Aortic smooth muscle cell (primary cell): ENCODE results near the gene CSTPP1. TPM values are rescaled to one million over a fixed set of nuclear protein-coding genes. Genes with fewer than 3 reads are reported as not detected.

ENCODE experiments used
- total RNA-seq: library from RNA; depleted of rRNA; stranded (reverse); fragments of >200 nt; gene quantifications from 2 replicates; pipeline ENCODE4 v1.2.3, GENCODE V29; 2014

The CSTPP1 gene, protein sequence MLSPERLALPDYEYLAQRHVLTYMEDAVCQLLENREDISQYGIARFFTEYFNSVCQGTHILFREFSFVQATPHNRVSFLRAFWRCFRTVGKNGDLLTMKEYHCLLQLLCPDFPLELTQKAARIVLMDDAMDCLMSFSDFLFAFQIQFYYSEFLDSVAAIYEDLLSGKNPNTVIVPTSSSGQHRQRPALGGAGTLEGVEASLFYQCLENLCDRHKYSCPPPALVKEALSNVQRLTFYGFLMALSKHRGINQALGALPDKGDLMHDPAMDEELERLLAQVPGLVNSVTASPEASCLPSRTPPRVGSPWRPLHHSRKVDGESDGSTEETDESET
- total RNA-seq = 14.4 and 15.7 TPM in 2 replicates

DNA sequence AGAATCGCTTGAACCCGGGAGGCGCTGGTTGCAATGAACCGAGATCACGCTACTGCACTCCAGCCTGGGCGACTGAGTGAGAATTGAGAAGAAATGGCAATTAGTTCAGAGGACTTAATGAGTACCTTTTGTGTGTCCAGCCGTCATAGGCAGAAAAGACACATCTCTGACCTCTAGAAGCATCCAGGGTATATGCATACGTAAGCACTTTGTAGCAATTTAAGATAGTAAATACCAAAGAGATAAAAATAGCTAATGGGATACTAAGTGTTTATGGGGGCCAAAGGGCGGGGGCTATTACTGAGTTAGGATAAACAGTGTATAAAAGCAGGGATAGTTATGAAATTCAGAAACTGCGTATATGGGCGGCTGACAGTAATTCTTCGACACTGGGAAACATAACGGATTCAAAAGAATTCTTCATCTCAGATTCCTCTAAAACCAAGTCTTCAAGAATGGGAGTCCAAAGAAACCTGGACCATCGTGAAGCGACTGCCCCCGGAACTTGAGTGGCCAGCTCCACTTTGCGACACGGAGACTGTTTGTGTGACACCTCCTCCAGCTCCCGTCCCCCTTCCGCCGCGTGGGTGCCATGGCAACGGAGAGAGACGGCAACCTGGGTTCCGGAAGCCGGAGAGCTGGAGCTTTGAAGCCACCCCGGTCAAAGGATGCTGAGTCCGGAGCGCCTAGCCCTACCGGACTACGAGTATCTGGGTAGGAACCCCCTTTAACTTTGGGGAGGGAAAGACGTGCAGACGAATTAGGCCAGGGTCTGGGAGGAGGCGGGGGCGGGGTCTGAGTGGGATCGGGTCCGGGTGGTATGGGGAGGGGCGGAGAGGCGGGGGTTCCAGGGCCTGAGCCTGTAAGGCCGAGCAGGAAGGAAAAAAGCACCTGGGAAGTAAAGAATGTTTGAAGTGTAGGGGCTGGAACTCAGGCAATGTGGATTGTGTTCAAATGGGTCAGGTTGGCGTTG is at the start of gene CSTPP1:
Gene CSTPP1, plus strand, starts transcription at position 624 of the 973 bp plus-strand sequence. Its CDS starts 45 bp downstream, at position 669.

DNA sequence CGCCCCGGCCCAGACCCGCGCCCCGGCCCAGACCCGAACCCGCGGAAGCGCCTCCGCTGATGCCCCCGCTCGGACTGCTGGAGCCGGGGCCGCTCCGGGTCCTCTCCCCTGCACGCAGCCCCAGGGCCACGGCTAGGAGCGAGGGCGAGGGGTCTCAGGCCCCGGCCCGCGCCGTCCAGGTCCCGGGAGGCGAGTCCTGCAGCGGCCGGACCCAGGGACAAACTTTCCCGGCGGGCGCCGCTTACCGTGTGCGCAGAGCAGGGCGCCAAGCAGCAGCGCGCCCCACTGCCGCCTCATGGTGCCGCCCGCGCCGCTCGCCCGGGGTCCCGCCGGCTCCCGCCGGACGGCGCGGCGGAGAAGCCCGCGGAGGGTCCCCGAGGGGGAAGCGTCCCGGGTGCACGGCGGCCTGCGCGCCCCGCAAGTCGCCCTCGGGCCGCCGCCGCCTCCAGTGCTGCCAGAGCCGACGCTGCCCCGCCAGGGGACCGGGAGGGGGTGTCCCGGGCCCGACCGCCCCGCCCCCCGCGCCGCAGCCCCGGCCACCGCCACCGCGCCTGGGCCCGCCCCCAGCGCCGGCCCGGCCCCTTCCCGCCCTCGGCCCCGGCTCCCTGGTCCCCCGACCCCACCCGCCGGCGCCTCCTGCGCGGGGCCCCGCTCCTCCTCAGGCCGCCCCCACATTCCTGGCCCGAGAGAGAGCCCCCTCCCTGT is 18.3 kb upstream of the CSTPP1 start, which contains the start of gene LRP4:
Gene LRP4, minus strand, starts transcription at position 468 of the 705 bp plus-strand sequence. Its CDS starts 171 bp downstream, at position 297.

DNA sequence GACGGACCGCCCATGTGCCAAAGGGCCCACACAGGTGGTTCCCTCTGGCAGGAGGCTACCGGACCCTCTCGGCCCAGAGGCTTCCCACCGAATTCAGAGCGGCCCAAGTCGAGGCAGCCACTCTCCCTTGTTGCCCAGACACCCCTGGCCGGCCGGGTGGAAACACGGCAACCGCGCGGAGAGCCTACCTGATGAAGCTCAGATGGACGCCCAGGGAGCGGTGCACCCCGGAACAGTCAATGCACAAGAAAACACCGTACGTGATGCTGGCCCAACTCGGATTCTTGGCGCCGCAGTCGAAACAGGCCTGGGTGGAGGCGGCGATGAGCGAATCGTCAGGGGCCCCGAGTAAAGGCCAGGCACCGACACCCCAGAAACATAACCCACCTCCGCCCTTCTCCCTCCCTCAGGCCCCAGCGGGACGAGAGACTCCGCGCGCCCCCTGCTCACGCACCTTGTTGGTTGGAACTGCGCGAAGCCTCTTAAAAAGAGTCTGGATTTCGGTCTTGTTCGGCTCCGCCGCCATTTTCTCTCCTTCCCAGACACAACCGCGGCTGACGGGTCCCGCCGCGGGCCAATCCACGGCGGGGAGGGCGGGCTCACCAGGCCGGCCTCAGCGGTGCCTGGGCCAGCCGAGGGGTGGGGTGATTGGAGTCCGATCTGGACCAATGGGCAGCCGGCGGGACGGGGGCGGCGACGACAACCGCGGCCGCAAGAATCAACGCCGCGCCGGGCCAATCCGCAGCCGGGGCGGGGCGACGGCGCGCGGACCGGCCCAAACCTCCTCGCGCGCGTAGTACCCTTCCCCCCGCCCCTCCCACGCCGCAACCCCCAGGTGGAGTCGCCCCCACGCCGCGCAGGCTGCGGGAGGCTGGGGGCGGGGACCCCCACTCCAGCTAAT is 240.0 kb downstream of the CSTPP1 start, which contains the start of gene ARFGAP2:
Gene ARFGAP2, minus strand, starts transcription at position 552 of the 901 bp plus-strand sequence. Its CDS starts 26 bp downstream, at position 526.

DNA sequence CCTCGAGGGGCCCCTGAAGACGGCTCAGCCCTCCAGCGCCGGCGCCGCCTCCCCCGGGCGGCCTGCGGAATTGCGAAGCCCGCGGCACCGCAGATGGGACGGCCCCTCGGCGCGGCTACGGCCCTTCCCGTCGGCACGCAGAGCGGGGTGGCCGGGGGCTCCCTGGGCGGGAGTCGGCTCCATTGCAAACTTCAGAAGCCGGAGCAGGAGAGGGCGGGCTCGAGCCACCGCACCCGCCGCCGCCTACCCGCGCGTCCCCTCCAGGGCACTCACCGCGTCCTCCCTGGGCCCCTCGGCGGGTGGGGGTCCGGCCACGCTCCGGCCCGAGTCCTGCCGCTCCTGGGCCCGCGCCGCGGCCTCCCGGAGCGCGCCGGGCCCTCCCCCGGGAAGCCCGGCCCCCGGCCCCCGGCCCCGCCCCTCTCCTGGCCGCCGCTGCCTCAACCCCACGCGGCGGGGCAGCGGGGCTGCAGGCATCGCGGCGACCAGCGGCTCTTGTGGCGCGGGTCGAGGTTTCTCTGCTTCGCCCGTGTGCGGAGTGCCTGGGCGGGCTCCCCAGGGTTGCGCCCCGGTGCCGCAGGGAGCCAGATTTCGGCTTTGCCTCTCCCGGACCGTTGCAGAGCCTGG is 249.6 kb downstream of the CSTPP1 start, which contains the start of gene PACSIN3:
Gene PACSIN3, minus strand, starts transcription at position 359 of the 624 bp plus-strand sequence. CDS start 3,707 bp downstream, outside the sequence.

Other genes starting within 250 kb of the CSTPP1 start
- gene ARHGAP1, start 236.1 kb upstream of the CSTPP1 start, total RNA-seq = 40.6 and 49.9 TPM in 2 replicates
- 5.0 and 6.0 TPM in 2 replicates for gene ZNF408, start 235.7 kb upstream of the CSTPP1 start, total RNA-seq
- not detected in 2 replicates for gene F2, start 217.5 kb upstream of the CSTPP1 start, total RNA-seq
- gene CKAP5, start 90.5 kb upstream of the CSTPP1 start, total RNA-seq = 72.9 and 76.9 TPM in 2 replicates
- gene LRP4, start 18.2 kb upstream of the CSTPP1 start, total RNA-seq = 1.1 and 2.2 TPM in 2 replicates
- 86.1 and 93.0 TPM in 2 replicates for gene ARFGAP2, start 240.1 kb downstream of the CSTPP1 start, total RNA-seq
- 25.9 and 29.7 TPM in 2 replicates for gene PACSIN3, start 249.7 kb downstream of the CSTPP1 start, total RNA-seq